RPMI7951 (cell line): Measurements from ENCODE around the gene SNX8. TPM values are rescaled to one million over a fixed set of nuclear protein-coding genes. Genes with fewer than 3 reads are reported as not detected.

Experiments
- DNase-seq: peaks from one replicate; pipeline ENCODE4 v3.0.0-alpha.2; 2012; ENCODE audit warnings: low read depth
- total RNA-seq: library from RNA; depleted of rRNA; stranded (reverse); fragments of >200 nt; shearing (Covaris generic); gene quantifications from 2 replicates; pipeline ENCODE4 v1.2.3, GENCODE V29; 2014

The SNX8 gene
- total RNA-seq, 1 experiment from 2014 or later, result 8.9 TPM

DNA sequence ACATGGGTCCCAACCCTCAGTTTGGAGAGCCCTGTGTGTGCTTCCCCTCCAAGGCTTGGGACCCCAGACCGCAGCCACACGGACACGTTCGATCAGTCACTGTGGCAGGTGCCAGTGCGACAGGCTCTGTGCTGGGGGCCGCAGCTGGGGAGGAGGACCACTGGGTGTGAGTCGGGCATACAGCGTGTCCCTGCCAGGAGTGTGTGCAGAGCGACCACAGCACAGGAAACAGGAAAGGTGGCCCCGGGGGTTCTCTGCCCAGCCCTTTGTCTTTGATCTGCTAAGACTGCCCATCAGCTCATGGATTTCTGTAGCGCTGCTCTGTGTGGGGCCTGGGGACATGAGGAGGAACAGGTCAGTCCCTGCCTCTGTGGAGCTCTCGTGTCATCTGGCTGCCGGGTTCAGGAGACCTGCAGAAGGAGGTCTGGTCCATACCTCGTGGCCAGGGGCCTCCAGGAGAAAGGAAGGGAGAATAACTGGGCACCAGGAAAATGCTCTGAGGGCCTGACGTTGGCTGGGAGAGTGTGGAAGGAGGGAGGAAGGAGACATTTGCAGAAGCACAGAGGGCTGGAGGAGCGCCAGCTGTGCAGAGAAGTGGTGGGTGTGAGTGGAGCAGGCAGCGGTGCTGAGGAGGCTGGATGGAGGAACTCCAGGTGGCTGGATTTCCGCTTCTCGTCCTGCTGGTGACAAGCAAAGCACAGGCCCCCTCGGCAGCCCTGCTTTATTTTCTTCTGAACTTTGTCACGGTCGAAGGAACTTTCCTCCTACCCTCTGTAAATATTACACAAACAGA, 68.2 kb downstream of the SNX8 start:
- no peak for DNase-seq

DNA sequence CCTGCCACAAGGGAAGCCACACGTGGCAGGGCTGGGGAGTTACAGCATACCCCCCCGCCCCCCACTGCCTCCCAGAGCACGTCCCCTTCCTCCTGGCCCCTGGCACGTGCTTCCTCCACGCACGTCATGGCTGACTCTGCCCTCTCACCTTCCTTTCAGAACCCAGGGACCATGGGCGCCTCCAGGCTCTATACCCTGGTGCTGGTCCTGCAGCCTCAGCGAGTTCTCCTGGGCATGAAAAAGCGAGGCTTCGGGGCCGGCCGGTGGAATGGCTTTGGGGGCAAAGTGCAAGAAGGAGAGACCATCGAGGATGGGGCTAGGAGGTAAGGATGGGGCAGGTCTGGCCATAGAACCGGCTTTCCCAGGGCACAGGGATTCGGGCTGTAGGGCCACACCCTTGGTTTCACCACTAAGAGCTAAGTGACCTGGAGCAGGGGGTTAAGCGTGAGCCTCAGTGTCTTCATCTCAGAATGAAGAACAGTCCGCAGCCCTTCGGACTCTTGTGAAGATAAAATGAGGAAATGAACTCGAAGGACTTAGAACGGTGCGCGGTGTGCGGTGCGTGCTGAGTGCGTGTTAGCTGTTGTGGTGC, 69.7 kb downstream of the SNX8 start:
- DNase-seq, result no peak

DNA sequence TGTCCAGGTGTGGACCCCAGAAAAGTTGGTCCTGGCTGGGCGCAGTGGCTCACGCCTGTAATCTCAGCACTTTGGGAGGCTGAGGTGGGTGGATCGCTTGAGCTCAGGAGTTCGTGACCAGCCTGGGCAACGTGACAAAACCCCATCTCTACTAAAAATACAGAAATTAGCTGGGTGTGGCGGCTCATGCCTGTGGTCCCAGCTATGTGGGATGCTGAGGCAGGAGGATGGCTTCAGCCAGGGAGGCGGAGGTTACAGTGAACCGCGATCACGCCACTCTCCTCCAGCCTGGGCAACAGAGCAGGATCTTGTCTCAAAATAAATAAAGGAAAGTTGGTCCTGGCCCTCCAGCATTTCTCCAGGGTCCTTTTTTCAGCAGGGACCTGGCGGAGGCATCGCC, 70.8 kb downstream of the SNX8 start:
- peak; percentile 76 for DNase-seq

DNA sequence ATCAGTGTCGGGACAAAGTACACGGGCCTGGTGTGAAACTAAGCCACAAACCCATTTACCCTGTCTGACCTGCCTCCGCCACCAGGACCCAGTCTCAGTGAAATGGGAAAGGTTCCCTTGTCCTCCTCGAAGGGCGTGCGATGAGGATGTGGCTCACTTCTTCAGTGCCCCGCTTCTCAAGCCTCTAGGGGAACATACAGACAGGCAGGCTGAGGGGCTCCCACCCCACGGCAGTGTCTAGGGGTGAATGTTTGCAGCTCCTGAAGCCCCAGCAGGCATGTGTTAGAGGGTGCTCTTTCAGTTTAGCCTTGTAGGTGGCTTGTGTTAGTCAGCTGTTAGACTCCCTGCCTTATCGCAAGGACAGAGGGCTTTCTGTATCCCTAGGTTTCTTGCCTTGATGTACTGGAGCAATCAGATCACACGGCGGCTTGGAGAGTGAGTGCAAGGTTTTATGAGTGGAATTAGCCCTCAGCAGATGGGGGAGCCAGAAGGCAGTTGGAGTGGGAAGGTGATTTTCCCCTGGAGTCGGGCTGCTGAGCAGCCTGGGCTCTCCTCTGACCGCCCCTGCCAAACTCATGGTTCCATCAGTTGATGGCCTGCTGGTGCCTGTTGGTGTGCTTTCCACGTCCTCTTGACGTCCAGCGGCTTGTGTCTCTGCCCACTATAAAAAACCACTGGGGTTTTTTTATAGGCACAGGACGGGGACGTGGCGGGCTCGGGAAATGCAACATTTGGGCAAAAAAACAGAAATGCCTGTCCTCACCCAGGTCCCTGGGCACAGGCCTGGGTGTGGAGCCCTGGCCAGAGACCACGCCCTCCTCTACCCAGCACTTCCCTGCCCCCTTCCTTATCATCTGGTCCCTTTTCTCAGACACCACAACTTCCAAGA, 71.5 kb downstream of the SNX8 start:
- peak; percentile 63 for DNase-seq

DNA sequence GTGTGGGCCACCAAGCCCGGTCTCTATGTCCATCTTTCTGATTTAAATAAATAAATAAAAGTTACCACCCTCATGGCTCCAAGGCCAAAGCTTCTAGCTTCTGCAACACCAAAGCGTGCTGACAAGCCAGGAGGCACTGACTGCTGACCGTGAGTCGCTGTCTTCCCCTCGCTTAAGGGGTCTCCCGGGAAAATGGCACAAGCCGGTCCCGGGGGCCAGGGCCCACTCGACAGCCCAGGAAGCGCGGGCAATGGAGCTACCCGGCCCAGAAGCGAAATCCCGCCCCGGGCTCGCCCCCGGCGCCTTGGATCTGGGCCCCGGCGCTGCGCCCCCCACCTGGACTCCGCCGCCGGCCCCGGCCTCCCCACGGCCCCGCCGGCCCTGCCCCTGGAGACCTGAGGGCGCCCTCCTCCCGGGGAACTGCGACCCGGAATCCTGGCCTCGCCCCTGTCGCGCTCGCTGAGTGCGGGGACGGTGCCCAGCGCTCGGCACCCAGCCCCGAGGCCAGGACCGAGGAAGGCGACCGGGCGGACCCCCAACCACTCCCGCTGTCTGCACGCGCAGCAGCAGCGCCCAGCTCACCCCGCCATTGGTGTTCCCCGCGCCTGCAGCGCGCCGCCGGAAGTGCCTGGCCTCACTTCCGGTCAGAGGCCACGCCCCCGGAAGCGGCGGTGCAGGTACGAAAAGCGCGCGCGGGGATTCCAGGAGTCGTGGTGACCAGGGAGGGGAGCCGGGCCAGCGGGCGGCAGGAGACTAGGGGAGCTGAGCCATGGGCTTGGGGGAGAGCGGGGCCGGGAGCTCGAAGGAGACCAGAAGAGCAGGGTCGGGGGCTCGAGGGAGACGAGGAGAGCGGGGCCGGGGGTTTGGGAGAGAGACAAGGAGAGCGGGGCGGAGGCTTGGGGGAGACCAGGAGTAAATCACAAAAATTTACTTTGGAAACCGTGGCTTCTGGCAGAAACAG, 72.4 kb downstream of the SNX8 start, which contains the start of the genes MRM2 and NUDT1:
Gene MRM2 (minus strand): TSS at position 626 of the 961 bp plus-strand sequence. CDS start 36 bp downstream, at position 590.
Gene NUDT1 (plus strand): TSS at position 647 of the 961 bp plus-strand sequence. CDS start 2,349 bp downstream, outside the sequence.
- peak; percentile 81 for DNase-seq

DNA sequence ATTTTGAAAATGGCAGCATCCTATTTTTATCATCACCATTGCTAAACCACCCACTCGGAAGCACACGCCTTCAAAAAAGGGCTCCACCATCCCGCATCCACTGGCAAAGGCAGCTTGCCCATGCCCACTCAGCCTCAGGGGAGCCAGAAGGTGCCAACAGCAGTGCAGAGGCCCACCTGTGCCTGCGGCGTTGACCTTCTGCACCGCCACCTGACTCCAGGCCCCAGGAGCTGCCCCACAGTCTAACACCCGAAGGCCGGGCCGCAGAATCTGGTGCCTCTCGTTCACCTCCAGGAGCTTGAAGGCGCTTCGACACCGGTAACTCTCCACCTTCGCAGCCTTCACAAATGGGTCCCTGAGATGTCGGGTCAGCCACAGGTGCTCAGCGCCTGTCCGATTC, 75.0 kb downstream of the SNX8 start:
- no peak for DNase-seq

DNA sequence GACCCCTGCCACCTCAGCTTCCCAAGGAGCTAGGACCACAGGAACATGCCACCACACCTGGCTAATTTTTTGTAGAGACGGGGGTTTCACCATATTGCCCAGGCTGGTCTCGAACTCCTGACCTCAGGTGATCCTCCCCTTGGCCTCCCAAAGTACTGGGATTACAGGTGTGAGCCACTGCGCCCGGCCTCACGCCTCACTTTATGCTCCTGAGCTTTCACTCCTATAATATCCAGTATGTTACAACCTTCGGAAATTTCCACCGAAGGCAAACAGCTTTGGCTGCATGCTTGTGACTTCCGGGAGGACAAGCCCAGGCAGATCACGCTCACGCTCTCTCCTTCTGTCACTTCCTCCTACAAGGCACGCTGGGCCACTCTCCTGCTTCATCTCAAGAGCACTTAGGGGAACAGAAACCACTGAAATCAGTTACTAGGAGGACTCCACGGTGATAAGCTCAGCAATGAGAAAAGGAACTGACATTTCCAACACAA, 77.1 kb downstream of the SNX8 start:
- no peak for DNase-seq

DNA sequence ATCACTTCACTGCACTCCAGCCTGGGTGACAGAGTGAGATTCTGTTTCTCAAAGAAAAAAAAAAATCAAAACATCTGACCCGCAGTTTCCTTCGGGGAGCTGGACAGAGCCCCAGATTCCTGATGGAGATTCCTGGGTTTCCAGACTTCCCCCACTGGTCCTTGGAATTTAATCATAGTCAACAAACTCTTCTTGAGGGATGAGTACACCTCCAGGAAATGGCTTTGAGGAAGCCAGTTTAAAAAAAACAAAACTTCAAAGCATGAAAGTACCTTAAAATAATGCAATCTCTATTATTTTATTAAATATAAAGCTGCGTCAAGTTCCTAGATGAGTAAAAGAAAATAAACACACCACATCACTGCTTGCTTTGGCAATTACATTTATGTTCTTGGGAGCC, 80.3 kb downstream of the SNX8 start:
- DNase-seq, result no peak

DNA sequence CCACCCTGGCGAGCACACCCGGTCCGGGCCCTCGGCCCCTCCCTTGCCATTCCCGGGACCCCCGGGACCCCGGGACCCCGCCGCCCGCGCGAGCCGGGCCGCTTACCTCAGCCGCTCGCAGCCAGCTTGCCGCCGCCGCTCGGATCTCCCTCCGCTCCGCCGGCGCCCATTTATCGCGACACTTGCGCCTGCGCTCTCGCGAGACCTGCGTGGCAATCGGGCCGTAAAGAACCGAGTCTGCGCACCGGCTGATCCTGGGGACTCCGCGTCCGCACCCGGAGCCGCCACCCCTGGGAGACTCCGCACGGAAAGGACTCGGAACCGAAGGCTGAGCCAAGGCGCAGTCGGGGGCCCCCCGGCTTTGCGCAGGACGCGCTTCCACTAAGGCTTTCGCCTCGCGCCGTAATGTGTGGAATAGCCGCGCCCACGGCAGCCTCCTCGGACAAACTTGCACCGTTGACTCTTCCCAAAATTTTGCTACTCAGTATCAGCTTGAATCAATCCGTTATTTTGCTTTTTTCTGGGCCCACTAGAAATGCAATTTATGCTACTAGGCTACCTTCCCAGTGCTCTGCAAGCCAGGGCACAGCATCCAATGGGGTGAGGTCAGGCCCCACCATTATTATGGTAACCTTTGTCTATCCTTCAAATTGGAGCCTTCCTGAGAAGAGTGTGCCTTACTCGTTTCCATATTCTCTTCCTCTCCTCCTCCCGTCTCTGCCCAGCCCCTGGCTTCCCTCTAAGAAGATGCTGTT, 81.3 kb downstream of the SNX8 start, which contains the start of gene MAD1L1:
Gene MAD1L1 (minus strand): TSS at position 180 of the 755 bp plus-strand sequence. CDS start 2,812 bp downstream, outside the sequence.
- DNase-seq, result peak; percentile 94

DNA sequence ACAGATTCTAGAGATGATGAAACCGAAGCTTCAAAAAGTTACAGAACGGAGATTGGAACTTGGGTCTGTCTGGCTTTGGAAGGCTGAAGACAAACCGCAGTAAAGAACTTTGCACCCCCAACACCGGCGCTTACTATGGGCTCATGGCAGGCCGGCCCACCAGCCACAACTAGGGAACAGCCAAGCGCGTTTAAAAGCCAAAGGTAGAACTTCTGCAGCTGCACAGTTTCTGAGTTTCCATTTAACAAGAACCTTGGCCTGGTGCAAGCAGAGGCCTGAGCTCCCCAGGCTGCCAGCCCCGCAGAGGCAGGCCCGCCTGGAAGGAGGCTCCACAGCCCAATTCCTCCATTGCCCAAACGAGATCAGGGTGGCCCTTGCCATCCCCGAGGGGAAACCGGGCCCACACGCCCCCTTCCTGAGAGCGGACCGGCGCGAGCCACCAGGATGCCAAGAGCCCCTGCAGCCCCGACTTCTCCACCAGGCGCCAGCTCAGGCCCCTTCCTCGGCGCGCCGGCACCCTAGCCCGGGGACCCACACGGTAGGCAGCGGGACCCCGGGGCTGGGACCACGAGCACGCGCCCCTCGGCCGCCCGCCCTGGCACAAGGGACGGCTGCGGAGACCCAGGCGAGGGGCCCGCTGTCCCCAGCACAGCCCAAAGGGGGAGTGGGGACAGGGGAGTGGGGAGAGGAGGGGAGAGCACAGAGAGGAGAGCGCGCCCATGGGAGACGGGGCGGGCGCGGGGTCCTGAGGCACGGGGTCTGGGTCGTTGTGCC, 82.1 kb downstream of the SNX8 start:
- DNase-seq, result peak; percentile 34

DNA sequence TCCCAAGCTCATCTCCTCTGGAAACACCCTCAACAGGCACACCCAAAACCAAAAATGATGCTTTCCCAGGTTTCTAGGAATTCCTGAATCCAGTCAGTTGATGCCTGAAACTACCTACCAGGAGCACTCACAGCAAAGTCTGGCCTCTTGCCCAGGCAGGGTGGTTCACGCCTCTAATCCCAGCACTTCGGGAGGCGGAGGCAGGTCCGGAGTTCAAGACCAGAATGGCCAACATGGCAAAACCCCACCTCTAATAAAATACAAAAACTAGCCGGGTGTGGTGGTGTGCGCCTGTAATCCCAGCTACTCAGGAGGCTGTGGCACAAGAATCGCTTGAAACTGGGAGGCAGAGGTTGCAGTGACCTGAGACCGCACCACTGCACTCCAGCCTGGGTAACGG, 83.4 kb downstream of the SNX8 start:
- DNase-seq, result no peak

DNA sequence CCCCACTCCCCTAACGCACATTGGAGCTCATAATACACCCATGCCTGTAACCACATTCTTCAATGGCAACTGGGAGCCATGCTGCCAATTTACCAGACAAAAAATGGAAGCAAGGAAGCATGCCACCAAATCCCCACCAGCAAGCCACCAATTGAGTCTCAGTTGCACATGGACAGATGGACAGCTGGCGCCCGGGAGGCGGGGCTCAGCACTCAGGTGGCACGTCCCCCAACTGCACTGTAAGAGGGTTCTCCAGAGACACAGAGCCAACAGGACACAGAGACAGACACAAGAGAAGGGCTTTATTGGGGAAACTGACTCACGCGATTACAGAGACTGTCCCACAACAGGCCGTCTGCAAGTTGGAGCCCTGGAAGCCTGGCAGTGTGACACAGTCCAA, 84.0 kb downstream of the SNX8 start:
- DNase-seq, result no peak

DNA sequence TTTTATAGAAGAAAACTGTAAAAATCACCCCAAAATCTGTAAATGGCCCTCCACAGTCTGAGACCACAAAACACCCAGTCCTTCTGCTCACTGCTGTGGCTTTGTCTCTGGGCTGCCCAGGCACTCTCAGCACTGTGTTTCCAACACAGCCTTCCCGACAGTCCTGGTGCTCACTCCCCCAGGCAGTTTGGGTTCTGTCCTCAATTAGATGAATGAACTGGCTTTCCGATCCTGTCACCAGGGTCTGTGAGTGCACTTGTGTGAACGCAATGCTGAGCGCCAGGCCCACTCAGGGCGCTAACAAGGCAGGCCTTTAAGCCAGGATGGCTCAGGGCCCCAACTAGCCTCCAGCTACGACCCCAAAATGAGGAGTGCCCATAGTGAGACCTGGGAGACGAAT, 84.8 kb downstream of the SNX8 start:
- DNase-seq, result no peak

DNA sequence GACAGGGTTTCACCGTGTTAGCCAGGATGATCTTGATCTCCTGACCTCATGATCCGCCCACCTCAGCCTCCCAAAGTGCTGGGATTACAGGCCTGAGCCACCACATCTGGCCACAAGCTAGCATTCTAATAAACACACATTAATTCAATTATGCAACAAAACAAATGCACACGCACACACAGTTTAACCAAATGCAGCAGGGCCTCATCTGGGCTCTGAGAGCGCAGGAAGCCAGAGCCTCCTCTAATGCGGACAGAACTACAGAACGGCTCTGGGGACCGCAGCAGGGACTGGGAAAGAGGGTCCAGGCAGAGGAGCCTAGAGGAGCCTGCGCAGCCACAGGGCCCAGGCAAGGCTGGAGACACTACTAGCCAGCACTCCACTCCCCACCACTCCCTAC, 85.3 kb downstream of the SNX8 start:
- DNase-seq, result no peak

DNA sequence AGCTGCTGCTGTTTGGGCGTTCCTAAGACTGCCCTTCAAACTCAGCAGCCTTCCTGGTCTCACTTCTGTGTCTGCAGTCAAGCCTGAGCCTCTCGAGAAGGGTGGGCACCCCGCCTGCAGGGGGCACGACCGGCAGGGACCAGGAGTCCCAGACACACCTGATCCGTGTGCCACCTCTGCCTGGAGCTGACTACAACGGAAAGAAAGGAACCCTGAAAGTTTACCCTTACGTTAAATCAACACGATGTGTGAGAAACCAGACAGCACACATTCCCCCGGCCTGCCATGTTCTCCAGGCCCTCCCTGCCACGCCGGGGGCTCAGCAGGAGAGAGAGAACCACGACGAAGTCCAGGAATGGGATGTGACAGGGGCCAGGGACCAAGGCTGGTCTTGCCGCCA, 86.5 kb downstream of the SNX8 start:
- no peak for DNase-seq

DNA sequence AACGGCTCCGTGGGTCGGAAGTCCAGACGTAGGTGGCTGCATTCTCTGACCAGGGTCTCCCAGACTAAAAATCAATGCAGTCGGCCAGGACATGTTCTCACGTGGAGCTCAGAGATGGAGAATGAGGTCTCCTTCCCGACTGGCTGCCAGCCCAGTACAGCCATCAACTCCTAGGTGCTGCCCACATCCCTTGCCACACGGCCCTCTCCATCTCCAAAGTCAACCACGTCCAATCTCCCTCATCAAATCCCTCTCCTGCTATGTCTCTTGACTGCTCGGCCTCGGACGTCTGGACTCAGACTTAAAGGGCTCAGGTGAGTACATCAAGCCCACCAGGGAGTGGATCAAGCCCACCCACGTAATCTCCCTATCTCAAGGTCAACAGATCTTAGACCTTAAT, 88.4 kb downstream of the SNX8 start:
- no peak for DNase-seq

DNA sequence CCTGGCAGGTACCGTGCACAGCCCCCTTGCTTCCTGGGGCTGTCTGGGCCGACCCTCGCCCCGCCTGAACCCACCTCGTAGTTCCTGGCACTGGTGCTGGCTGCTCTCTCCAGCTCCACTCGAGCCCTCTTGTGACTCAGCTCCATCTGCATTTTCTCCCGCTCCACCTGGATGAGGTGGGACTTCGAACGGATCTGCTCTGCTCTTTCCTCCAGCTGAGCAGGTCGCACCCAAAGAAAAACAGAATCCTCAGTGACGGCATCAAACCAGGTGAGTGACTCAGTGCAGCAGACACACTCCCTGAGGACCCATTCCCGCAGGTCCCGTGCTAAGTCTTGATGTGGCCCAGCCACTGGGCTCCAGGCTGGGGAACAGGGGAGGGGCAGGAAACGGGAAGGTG, 88.9 kb downstream of the SNX8 start:
- DNase-seq, result no peak

DNA sequence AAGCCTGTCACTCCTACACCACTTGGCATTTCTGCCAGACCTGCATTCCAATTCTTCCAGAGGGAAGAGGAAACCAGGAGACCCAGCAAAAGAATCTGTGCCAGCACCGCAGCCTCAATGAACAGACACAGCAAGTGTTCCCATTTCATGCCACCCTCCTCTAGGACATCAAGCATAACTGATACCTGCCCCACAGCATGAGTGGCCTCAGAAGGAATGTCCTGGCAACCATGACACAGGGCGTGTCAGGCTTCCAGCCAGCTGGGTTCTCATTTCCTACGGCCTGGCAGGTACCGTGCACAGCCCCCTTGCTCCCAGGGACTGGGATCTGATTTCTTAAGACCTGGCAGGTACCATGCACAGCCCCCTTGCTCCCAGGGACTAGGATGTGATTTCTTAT, 89.3 kb downstream of the SNX8 start:
- no peak for DNase-seq

DNA sequence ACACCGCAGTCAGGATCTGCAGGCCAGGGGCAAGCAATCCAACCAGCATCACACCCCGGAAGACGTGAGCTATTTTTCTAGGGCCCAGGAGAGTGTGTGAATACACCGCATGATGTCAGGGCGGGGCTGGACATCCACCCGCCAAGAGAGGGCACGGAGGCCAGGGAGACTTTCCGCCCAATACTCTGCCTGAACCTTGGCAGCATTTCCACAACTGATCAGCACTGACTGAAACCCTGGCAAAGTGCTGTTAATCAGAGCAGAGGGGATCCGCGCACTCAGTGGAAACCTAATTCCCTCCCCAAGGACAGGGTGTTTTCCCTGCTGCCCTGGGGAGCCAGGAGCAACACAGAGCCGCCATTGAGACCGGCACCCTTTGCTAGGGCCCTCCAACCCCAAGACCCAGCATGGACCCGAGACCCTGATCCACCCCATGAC, 89.7 kb downstream of the SNX8 start:
- no peak for DNase-seq
